Epithelial cell of esophagus (primary cell): ENCODE data around the gene HTRA1.

ENCODE experiments used
- DNase-seq: peaks from one replicate; pipeline ENCODE4 v3.0.0; 2010; ENCODE audit warnings: low read depth
- H3K4me3 ChIP-seq: 2 replicates; pipeline ENCODE4 v1.5.1; 2011; ENCODE audit warnings: mild to moderate bottlenecking, low read length, control low read depth
- TF ChIP-seq, protein P1 (sequence below): IDR thresholded peaks from 2 replicates; pipeline ENCODE4 v1.5.1; 2011; ENCODE audit warnings: low read depth, mild to moderate bottlenecking, low read length, control low read depth, inconsistent platforms; ENCODE audit not compliant: insufficient read depth; ENCODE audit errors: missing control alignments

Gene HTRA1

DNA sequence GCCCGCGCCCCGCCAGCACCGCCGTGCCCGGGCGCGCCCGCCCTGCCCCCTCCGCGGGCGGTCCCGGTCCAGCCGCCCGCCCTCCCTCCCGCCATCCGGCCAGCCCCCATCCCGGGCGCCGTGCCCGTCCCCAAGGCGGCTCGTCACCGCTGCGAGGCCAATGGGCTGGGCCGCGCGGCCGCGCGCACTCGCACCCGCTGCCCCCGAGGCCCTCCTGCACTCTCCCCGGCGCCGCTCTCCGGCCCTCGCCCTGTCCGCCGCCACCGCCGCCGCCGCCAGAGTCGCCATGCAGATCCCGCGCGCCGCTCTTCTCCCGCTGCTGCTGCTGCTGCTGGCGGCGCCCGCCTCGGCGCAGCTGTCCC is at the start of gene HTRA1:
HTRA1 (plus strand) TSS at position 187 of the 362 bp plus-strand sequence; CDS start at position 287, 100 bp downstream.
- DNase-seq, result peak; percentile 69

DNA sequence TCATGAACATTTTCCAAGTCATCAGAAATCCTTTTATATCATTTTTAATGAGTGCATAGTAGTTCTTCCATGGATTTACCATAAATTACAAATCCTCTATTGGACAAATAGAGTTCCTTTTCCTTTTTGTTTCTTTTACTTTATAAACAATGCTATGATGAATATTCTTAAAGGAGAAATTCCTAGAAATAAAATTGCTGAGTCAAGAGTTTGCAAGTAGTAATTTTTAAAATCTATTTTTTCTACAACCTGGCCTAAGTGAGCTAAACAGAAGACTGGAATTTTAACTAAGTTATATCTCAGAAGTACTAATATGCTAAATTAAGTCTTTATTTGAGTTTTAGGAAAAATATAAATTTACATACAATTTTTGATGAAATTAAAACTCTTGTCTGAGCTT is 48.0 kb upstream of the HTRA1 start:
- no peak overlapping the region for H3K4me3 ChIP-seq
- TF ChIP-seq, protein P1, sequence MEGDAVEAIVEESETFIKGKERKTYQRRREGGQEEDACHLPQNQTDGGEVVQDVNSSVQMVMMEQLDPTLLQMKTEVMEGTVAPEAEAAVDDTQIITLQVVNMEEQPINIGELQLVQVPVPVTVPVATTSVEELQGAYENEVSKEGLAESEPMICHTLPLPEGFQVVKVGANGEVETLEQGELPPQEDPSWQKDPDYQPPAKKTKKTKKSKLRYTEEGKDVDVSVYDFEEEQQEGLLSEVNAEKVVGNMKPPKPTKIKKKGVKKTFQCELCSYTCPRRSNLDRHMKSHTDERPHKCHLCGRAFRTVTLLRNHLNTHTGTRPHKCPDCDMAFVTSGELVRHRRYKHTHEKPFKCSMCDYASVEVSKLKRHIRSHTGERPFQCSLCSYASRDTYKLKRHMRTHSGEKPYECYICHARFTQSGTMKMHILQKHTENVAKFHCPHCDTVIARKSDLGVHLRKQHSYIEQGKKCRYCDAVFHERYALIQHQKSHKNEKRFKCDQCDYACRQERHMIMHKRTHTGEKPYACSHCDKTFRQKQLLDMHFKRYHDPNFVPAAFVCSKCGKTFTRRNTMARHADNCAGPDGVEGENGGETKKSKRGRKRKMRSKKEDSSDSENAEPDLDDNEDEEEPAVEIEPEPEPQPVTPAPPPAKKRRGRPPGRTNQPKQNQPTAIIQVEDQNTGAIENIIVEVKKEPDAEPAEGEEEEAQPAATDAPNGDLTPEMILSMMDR, result no peak
- no peak for DNase-seq

More for the DNA sequence above, at the start of gene HTRA1:
- H3K4me3 ChIP-seq, result peak within 1 kb of the TSS; percentile 84
- TF ChIP-seq, protein P1, result no peak

DNA sequence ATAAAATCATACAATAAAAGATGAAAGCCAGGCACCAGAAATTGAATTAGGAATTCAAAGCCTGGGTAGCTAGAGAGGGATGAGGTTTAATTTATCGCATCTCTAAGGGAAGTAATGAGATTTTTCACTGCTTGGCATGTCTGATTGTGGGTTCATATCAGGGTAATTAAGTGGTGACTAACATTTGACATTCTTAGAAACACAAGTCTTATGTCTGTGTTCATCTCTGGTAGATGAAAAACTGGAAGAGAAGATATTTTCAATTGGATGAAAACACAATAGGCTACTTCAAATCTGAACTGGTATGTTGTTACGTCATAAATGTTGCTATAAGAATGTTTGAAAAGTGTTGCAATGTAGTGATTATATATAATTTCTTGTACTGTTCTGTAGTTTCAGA is 43.7 kb upstream of the HTRA1 start:
- H3K4me3 ChIP-seq, result no peak overlapping the region
- peak; percentile 33 for DNase-seq
- TF ChIP-seq, protein P1, result no peak

DNA sequence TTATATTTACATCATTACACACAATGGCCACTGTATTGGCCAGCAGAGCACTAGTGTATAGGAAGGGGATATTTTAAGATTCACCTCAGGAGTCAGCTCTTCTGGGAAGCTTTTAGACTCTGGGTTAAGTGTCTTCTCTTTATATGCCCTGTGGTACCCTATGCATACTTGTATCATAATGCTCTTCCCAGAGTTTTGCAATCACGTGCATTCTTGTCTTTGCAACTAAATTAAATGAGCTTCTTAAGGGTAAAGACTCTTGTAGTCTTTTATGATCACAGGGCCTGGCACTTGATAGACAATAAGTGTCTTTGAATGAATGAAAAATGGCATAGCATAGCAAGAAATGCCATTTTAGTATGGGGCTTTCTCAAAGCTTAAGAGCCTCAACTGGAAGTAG is 42.3 kb upstream of the HTRA1 start:
- TF ChIP-seq, protein P1, result no peak
- no peak overlapping the region for H3K4me3 ChIP-seq
- DNase-seq, result no peak

DNA sequence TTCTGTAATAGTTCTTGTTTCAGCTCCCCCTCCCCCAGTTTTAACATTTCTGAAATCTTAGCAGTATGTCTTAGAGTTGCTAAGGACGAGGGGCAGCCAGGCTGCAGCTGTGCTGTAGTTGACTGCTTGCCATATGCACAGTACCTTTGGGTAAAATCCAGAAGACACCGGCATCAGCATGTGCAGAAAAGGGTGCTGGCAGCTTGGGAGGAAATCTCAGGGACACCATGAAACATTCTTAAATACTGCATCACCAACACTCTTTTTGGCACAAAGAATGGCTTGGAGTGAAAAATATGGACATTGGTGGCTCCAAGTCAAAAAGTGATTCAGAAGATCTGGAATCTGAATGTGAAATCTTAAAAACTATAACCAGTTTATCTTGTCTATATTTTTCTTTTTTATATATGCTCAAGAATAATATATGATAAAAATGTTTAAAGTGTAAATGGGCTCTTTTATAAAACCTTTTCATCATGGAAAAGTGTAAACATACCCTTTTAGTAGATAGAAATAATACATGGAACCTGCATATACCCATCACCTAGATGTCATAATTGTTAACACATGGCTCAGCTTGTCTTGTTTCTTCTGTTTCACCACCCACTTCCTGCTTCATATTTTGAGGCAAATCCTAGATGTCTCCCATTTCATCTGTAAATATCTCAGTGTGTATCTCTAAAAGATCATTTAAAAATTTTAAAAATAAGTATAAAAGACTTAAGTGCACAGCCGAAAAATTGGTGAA is 41.3 kb upstream of the HTRA1 start:
- TF ChIP-seq, protein P1, result no peak
- peak; percentile 36 for DNase-seq

DNA sequence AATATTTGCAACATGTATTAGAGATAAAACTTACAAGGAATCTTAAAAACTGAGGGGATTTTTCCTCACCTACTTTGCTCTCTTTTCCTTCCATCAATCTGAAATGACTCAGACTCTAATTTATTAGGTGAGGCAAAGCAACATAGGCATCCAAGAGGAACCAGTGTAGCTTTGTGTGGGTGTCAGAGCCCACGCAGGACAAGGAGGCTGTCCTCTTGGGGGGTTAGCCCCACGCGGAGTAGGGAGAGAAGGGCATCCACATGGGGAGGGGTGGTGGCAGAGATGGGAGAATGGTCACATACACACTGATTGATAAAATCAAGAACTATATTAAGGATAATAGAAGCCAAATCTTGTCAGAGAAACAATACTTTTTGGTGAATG is 40.7 kb upstream of the HTRA1 start:
- H3K4me3 ChIP-seq, result no peak overlapping the region
- TF ChIP-seq, protein P1, result no peak
- no peak for DNase-seq

More for the DNA sequence above, 41.3 kb upstream of the HTRA1 start:
- H3K4me3 ChIP-seq, result no peak overlapping the region
